Coronary artery (tissue), 2 donors: ENCODE measurements around the gene UGT1A10.
"Not testable (repeated sequence)": the region's sequence is repeated elsewhere in the genome, so short reads cannot be mapped to it uniquely, and the experiment has no call there.

Experiments used
- DNase-seq: peaks from one replicate; pipeline ENCODE4 v3.0.0-alpha.2; 2017; ENCODE audit warnings: low spot score
- H3K27ac ChIP-seq, 2 donors: fragments of 200-600 bp; sonication (generic); one replicate each; pipeline ENCODE4 v1.5.1; 2016 to 2019
- H3K4me3 ChIP-seq: fragments of 200-600 bp; sonication (generic); 2 replicates; pipeline ENCODE4 v1.5.1; 2016; ENCODE audit warnings: mild to moderate bottlenecking, moderate library complexity
- CTCF ChIP-seq: fragments of 200-600 bp; sonication (generic); IDR thresholded peaks from one replicate; pipeline ENCODE4 v1.5.1; 2019; ENCODE audit warnings: antibody characterized with exemption

The UGT1A10 gene

GRCh38 chr2:233603520-233603919 lies 32.7 kb upstream of the UGT1A10 start:
- Histone ChIP-seq H3K27ac (no peak overlapping the region), H3K4me3 (no peak overlapping the region)
- DNase-seq: no peak
- no peak for TF ChIP-seq CTCF

GRCh38 chr2:233604826-233605225 lies 31.4 kb upstream of the UGT1A10 start:
- Histone ChIP-seq H3K27ac (no peak overlapping the region), H3K4me3 (no peak overlapping the region)
- no peak for DNase-seq
- TF ChIP-seq CTCF: no peak

GRCh38 chr2:233605680-233606079 lies 30.6 kb upstream of the UGT1A10 start:
- Histone ChIP-seq H3K27ac (no peak overlapping the region), H3K4me3 (no peak overlapping the region)
- TF ChIP-seq CTCF: no peak
- DNase-seq: no peak

GRCh38 chr2:233611284-233611683 lies 25.0 kb upstream of the UGT1A10 start:
- H3K4me3 ChIP-seq: no peak overlapping the region
- no peak for TF ChIP-seq CTCF
- no peak for DNase-seq
- no peak overlapping the region for H3K27ac ChIP-seq

- H3K4me3 ChIP-seq, DNase-seq, H3K27ac ChIP-seq: not testable (repeated sequence)
Measured at GRCh38 chr2:233617476-233617875, 18.8 kb upstream of the UGT1A10 start, which contains the start of gene UGT1A8. Gene UGT1A8, plus strand, starts transcription at chr2:233617633. Its CDS starts 75 bp downstream, at chr2:233617708.

- H3K4me3 ChIP-seq: no peak overlapping the region
- TF ChIP-seq CTCF: no peak
- DNase-seq: no peak
Measured at GRCh38 chr2:233620204-233620603, 16.0 kb upstream of the UGT1A10 start.

GRCh38 chr2:233621863-233622262 lies 14.4 kb upstream of the UGT1A10 start:
- H3K4me3 ChIP-seq, H3K27ac ChIP-seq, DNase-seq: not testable (repeated sequence)

More at GRCh38 chr2:233620204-233620603, 16.0 kb upstream of the UGT1A10 start:
- H3K27ac ChIP-seq: no peak overlapping the region

GRCh38 chr2:233627331-233628025 lies 8.8 kb upstream of the UGT1A10 start:
- TF ChIP-seq CTCF: no peak
- H3K4me3 ChIP-seq: no peak overlapping the region
- H3K27ac ChIP-seq: no peak overlapping the region
- DNase-seq: no peak
